HG03135 (cell line): ENCODE results near the gene KCNIP4.

Experiments
- ATAC-seq: cut with Tn5 transposase; IDR thresholded peaks from one replicate; pipeline ENCODE4 v1.9.1; 2021; ENCODE audit warnings: mild to moderate bottlenecking, moderate library complexity; ENCODE audit not compliant: unreplicated experiment

Gene KCNIP4

GRCh38 chr4:21596521-21596920 is 352.1 kb downstream of the KCNIP4 start:
- ATAC-seq = no peak

- no peak for ATAC-seq
Observed at GRCh38 chr4:21593671-21594001, 354.9 kb downstream of the KCNIP4 start.

- no peak for ATAC-seq
Observed at GRCh38 chr4:21592970-21593670, 355.5 kb downstream of the KCNIP4 start.

GRCh38 chr4:21577056-21577455 is 371.5 kb downstream of the KCNIP4 start:
- no peak for ATAC-seq

GRCh38 chr4:21571100-21571499 is 377.5 kb downstream of the KCNIP4 start:
- no peak for ATAC-seq

GRCh38 chr4:21569638-21570037 is 378.9 kb downstream of the KCNIP4 start:
- ATAC-seq = no peak

GRCh38 chr4:21555083-21555482 is 393.5 kb downstream of the KCNIP4 start:
- ATAC-seq = no peak

GRCh38 chr4:21554500-21554899 is 394.1 kb downstream of the KCNIP4 start:
- no peak for ATAC-seq

GRCh38 chr4:21554066-21554465 is 394.5 kb downstream of the KCNIP4 start:
- ATAC-seq = no peak

GRCh38 chr4:21552455-21552854 is 396.1 kb downstream of the KCNIP4 start:
- no peak for ATAC-seq

GRCh38 chr4:21544955-21545354 is 403.6 kb downstream of the KCNIP4 start:
- no peak for ATAC-seq

- no peak for ATAC-seq
Observed at GRCh38 chr4:21544415-21544814, 404.2 kb downstream of the KCNIP4 start.

- no peak for ATAC-seq
Observed at GRCh38 chr4:21543514-21543913, 405.1 kb downstream of the KCNIP4 start.

GRCh38 chr4:21535898-21536297 is 412.7 kb downstream of the KCNIP4 start:
- no peak for ATAC-seq

- no peak for ATAC-seq
Observed at GRCh38 chr4:21531048-21531447, 417.5 kb downstream of the KCNIP4 start.

GRCh38 chr4:21529214-21529613 is 419.4 kb downstream of the KCNIP4 start:
- ATAC-seq = no peak

- no peak for ATAC-seq
Observed at GRCh38 chr4:21522296-21522695, 426.3 kb downstream of the KCNIP4 start.

GRCh38 chr4:21517126-21517859 is 431.3 kb downstream of the KCNIP4 start:
- no peak for ATAC-seq

- no peak for ATAC-seq
Observed at GRCh38 chr4:21514022-21514694, 434.4 kb downstream of the KCNIP4 start.

GRCh38 chr4:21512353-21512752 is 436.2 kb downstream of the KCNIP4 start:
- ATAC-seq = no peak

GRCh38 chr4:21507439-21507838 is 441.1 kb downstream of the KCNIP4 start:
- no peak for ATAC-seq

- ATAC-seq = no peak
Observed at GRCh38 chr4:21490682-21491081, 457.9 kb downstream of the KCNIP4 start.
